HCT116 (cell line): ENCODE measurements around the gene P2RY12. TPM values are rescaled to one million over a fixed set of nuclear protein-coding genes. Genes with fewer than 3 reads are reported as not detected.
A peak's percentile ranks its signal among the peaks of the same experiment; 100 is the strongest.

Source experiments
- ATAC-seq: fragments of 200-7000 bp; cut with Tn5 transposase; 2 replicates; pipeline ENCODE4 v1.9.1; 2020; ENCODE audit warnings: mild to moderate bottlenecking, moderate library complexity
- BruUV-seq: library from RNA; stranded (reverse); fragments of 400-500 nt; replicated peaks from 2 replicates; lab custom pipeline; 2021; lab: Mats Ljungman, UMichigan
- CTCF ChIA-PET: fragments of 300-600 bp; sonication (Branson Sonifier 250); formaldehyde crosslinking; loops from one replicate; lab custom pipeline; 2021; ENCODE audit warnings: antibody characterized with exemption; lab: Charles Lee
- POLR2A ChIA-PET: fragments of 300-600, 350-600 bp; sonication (Branson Sonifier 250); formaldehyde crosslinking; loops from one replicate; lab custom pipeline; 2021; ENCODE audit warnings: antibody characterized with exemption; lab: Charles Lee
- RAD21 ChIA-PET, 2 experiments: fragments of 300-600 bp; sonication (Branson Sonifier 250); formaldehyde crosslinking; loops; one replicate each; lab custom pipeline; 2023; ENCODE audit warnings: low total read pairs in 2 of 2; ENCODE audit not compliant: uncharacterized antibody in 2 of 2, unreplicated experiment in 2 of 2, low non-redundant PET in 1 of 2; lab: Charles Lee
- DNase-seq: peaks from one replicate; pipeline ENCODE4 v3.0.0-alpha.2; 2010; ENCODE audit warnings: low read depth, low spot score
- H2AFZ ChIP-seq: fragments of 200-600 bp; shearing (Covaris generic), sonication (generic); 2 replicates; pipeline ENCODE4 v1.6.1; 2017; ENCODE audit warnings: low read depth, mixed run types, mixed read lengths, antibody characterized with exemption, low read length; ENCODE audit not compliant: poor library complexity, severe bottlenecking
- H3K27ac ChIP-seq: 2 replicates; pipeline ENCODE4 v1.5.1; 2012; ENCODE audit warnings: low read depth, low read length
- H3K27me3 ChIP-seq: fragments of 200-600 bp; sonication (generic); 2 replicates; pipeline ENCODE4 v1.6.1; 2016; ENCODE audit warnings: mixed run types, low read length, mixed read lengths; ENCODE audit not compliant: insufficient read depth
- H3K36me3 ChIP-seq, 2 experiments: fragments of 200-500 bp in 1 of 2; fragments of 200-600 bp in 1 of 2; sonication (Bioruptor generic) in 1 of 2; sonication (generic) in 1 of 2; 2 replicates each; pipeline versions ENCODE4 v1.5.1 to v1.6.1; 2014 to 2016; ENCODE audit warnings: low read length in 2 of 2, inconsistent platforms in 1 of 2, mixed read lengths in 1 of 2, mixed run types in 1 of 2; ENCODE audit not compliant: insufficient read depth in 2 of 2, control insufficient read depth in 1 of 2
- H3K4me1 ChIP-seq, 2 experiments: fragments of 200-600 bp in 1 of 2; sonication (generic) in 1 of 2; 2 replicates each; pipeline versions ENCODE4 v1.5.1 to v1.6.1; 2012 to 2017; ENCODE audit warnings: low read length in 2 of 2, inconsistent platforms in 1 of 2, mild to moderate bottlenecking in 1 of 2, mixed read lengths in 1 of 2, mixed run types in 1 of 2, moderate library complexity in 1 of 2; ENCODE audit not compliant: insufficient read depth in 2 of 2, control insufficient read depth in 1 of 2
- H3K4me2 ChIP-seq: fragments of 200-600 bp; sonication (generic); 2 replicates; pipeline ENCODE4 v1.6.1; 2017; ENCODE audit warnings: mixed run types, low read length, mixed read lengths
- H3K4me3 ChIP-seq, 2 experiments: fragments of 200-600 bp in 1 of 2; sonication (generic) in 1 of 2; replicated peaks in 1 of 2; 2 replicates each; pipeline ENCODE4 v1.5.1; 2011 to 2016; ENCODE audit warnings: low read length in 2 of 2, control low read depth in 1 of 2, low read depth in 1 of 2, mild to moderate bottlenecking in 1 of 2, mixed read lengths in 1 of 2, mixed run types in 1 of 2
- H3K79me2 ChIP-seq: fragments of 200-600 bp; sonication (generic); 2 replicates; pipeline ENCODE4 v1.6.1; 2017; ENCODE audit warnings: mild to moderate bottlenecking, mixed run types, low read length, moderate library complexity, mixed read lengths; ENCODE audit not compliant: insufficient read depth
- H3K9ac ChIP-seq: fragments of 200-600 bp; sonication (generic); 2 replicates; pipeline ENCODE4 v1.6.1; 2016; ENCODE audit warnings: low read length, mixed read lengths
- H3K9me2 ChIP-seq: fragments of 200-600 bp; sonication (generic), shearing (Covaris generic); 2 replicates; pipeline ENCODE4 v1.6.1; 2017; ENCODE audit warnings: mixed run types, mild to moderate bottlenecking, moderate library complexity; ENCODE audit not compliant: insufficient read depth
- H3K9me3 ChIP-seq, 2 experiments: fragments of 200-500 bp in 1 of 2; fragments of 200-600 bp in 1 of 2; sonication (Bioruptor generic) in 1 of 2; sonication (generic) in 1 of 2; 2 replicates each; pipeline ENCODE4 v1.6.1; 2014 to 2017; ENCODE audit warnings: low read length in 2 of 2, mixed read lengths in 2 of 2, inconsistent platforms in 1 of 2, low read depth in 1 of 2, mild to moderate bottlenecking in 1 of 2, mixed run types in 1 of 2, moderate library complexity in 1 of 2; ENCODE audit not compliant: control insufficient read depth in 1 of 2, insufficient read depth in 1 of 2
- H4K20me1 ChIP-seq: fragments of 200-600 bp; sonication (generic), shearing (Covaris generic); 2 replicates; pipeline ENCODE4 v1.6.1; 2017; ENCODE audit warnings: mixed run types, mild to moderate bottlenecking, moderate library complexity; ENCODE audit not compliant: insufficient read depth
- CEBPB ChIP-seq: IDR thresholded peaks from 2 replicates; pipeline ENCODE4 v1.6.1; 2012; ENCODE audit warnings: low read depth
- EGR1 ChIP-seq: IDR thresholded peaks from 2 replicates; pipeline ENCODE4 v1.6.1; 2012; ENCODE audit warnings: low read depth
- ELF1 ChIP-seq: IDR thresholded peaks from 2 replicates; pipeline ENCODE4 v1.6.1; 2012; ENCODE audit warnings: low read depth, borderline replicate concordance
- EZH2phosphoT487 ChIP-seq: fragments of 200-600 bp; IDR thresholded peaks from 2 replicates; pipeline ENCODE4 v1.6.1; 2018; ENCODE audit warnings: antibody characterized with exemption, borderline replicate concordance
- FOSL1 ChIP-seq: IDR thresholded peaks from 2 replicates; pipeline ENCODE4 v1.6.1; 2012; ENCODE audit warnings: low read depth
- JUND ChIP-seq: IDR thresholded peaks from 2 replicates; pipeline ENCODE4 v1.6.1; 2012
- POLR2A ChIP-seq: IDR thresholded peaks from 2 replicates; pipeline ENCODE4 v1.7.0; 2011; ENCODE audit warnings: borderline replicate concordance; ENCODE audit not compliant: insufficient read depth, insufficient read length; ENCODE audit errors: extremely low read depth
- POLR2AphosphoS5 ChIP-seq: IDR thresholded peaks from 2 replicates; pipeline ENCODE4 v1.6.1; 2011; ENCODE audit warnings: mild to moderate bottlenecking, low read depth, low read length, moderate library complexity
- RAD21 ChIP-seq: IDR thresholded peaks from 2 replicates; pipeline ENCODE4 v1.6.1; 2012; ENCODE audit warnings: low read depth, mild to moderate bottlenecking
- SRF ChIP-seq: IDR thresholded peaks from 2 replicates; pipeline ENCODE4 v1.6.1; 2012; ENCODE audit warnings: low read depth
- TCF7L2 ChIP-seq: IDR thresholded peaks from 2 replicates; pipeline ENCODE4 v1.7.0; 2011; ENCODE audit warnings: borderline replicate concordance, inconsistent platforms; ENCODE audit not compliant: insufficient read depth, insufficient read length; ENCODE audit errors: extremely low read depth
- YY1 ChIP-seq: IDR thresholded peaks from 2 replicates; pipeline ENCODE4 v1.6.1; 2011; ENCODE audit warnings: low read length, low read depth, moderate library complexity, mild to moderate bottlenecking; ENCODE audit not compliant: insufficient replicate concordance; ENCODE audit errors: extremely low read depth
- ZFX ChIP-seq: fragments of 450-650 bp; IDR thresholded peaks from 2 replicates; pipeline ENCODE4 v1.6.1; 2017
- ZNF274 ChIP-seq: fragments of 200-500 bp; sonication (Bioruptor generic); IDR thresholded peaks from 2 replicates; pipeline ENCODE4 v1.6.1; 2014; ENCODE audit warnings: mild to moderate bottlenecking, low read depth, low read length, inconsistent platforms
- intact Hi-C: fragments of 100-400 bp; cut with micrococcal nuclease; formaldehyde crosslinking; loops from 2 replicates; pipeline ENCODE4 v1.10.0; 2022
- total RNA-seq: library from RNA; stranded (reverse); gene quantifications from one replicate; pipeline ENCODE4 v1.2.1, GENCODE V29; 2021; ENCODE audit not compliant: unreplicated experiment
- TF ChIP-seq, protein P1 (sequence below): IDR thresholded peaks from 2 replicates; pipeline ENCODE4 v1.6.1; 2012
- TF ChIP-seq, protein P2 (sequence below): IDR thresholded peaks from 2 replicates; pipeline ENCODE4 v1.6.1; 2011; ENCODE audit warnings: mild to moderate bottlenecking, low read length, moderate library complexity; ENCODE audit not compliant: insufficient replicate concordance; ENCODE audit errors: extremely low read depth
- TF ChIP-seq, protein P3 (sequence below), 3 experiments: fragments of 200-600 bp in 1 of 3; sonication (generic) in 1 of 3; IDR thresholded peaks in 2 of 3; conservative IDR thresholded peaks in 1 of 3; 2 replicates each; pipeline ENCODE4 v1.5.1; 2012 to 2017; ENCODE audit warnings: low read depth in 2 of 3, low read length in 2 of 3, antibody characterized with exemption in 1 of 3, borderline replicate concordance in 1 of 3, control low read depth in 1 of 3, mild to moderate bottlenecking in 1 of 3, mixed read lengths in 1 of 3, mixed run types in 1 of 3, moderate library complexity in 1 of 3; ENCODE audit not compliant: insufficient read depth in 1 of 3

Gene P2RY12
- total RNA-seq, 1 experiment from 2014 or later: not detected

DNA sequence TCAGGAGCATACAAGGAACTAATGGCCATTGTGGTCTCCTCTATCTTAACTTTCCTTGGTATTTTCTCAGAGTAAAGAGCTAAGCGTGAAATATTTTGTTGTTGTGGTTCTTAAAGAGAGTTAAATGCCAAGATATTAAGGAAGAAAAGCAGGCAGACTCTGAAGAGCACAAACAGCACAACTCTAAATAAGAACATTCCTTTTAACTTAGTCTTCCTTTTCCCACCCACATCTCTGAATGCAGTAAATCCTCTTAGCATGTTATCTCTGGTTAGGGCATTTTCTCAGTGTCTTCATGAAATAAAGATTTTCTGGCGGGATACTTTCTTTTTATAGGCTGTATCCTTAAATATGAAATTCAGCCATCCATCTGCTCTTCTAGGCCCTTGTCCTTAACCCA, 69.4 kb downstream of the P2RY12 start:
- ChIA-PET POLR2A (no interaction called here), RAD21 (no interaction called here), CTCF (no interaction called here)
- H2AFZ ChIP-seq: no peak overlapping the region
- no peaks in the 10 kb centered on the region for H3K27me3 ChIP-seq
- no TSS peak for BruUV-seq
- peak overlapping the region; percentile 53 for H3K9ac ChIP-seq
- H3K4me1 ChIP-seq: peaks cover 44 to 52% of the 10 kb centered on the region in 2 experiments
- peak overlapping the region; percentile 77 for H3K4me2 ChIP-seq
- DNase-seq (no peak), ATAC-seq (no peak)
- H3K9me3 ChIP-seq: no peaks in the 10 kb centered on the region
- H4K20me1 ChIP-seq: no peaks in the 10 kb centered on the region
- TF ChIP-seq CEBPB (no peak), FOSL1 (peak; percentile 28; the same call in 1 of the 2 replicates), POLR2AphosphoS5 (no peak), JUND (0 out of 2 replicates have a peak, but pooled peaks have one; percentile 23), EGR1 (peak; percentile 42)
- no peaks in the 10 kb centered on the region for H3K79me2 ChIP-seq
- H3K4me3 ChIP-seq: peak overlapping the region in 1 of 2 experiments; percentile 53; a peak in 2 of 4 replicates
- intact Hi-C loops: no loop called here
- no peaks in the 10 kb centered on the region for H3K9me2 ChIP-seq
- no peaks in the 10 kb centered on the region for H3K36me3 ChIP-seq
- H3K27ac ChIP-seq: no peak overlapping the region

DNA sequence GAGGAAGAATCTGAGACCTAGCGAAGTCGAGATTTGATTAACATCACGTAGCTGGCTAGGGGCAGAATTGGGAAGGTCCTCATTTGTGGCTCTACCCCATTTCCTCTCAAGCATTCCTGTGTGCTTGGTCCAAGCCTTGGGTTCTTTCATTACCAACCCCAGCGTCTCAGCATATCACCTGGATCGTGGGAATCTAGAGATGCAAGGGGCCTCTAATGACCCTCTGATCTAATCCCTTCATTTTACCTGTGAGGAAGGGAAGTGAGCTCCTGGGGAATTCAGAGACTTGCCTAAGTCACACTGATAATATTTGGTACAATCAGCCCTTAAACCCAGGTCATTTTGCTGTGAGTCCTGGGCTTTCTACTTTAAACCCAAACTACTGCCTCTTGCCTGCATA, 70.0 kb downstream of the P2RY12 start:
- peak overlapping the region; percentile 77 for H3K4me2 ChIP-seq
- ChIA-PET RAD21 (no interaction called here), CTCF (interaction anchor here (1.5 kb wide), 1 partner anchor 13 kb away, joined by 4 read pairs; no protein-coding TSS in a partner anchor), POLR2A (interaction anchor here (1.0 kb wide), 1 partner anchor 9 kb away, joined by 4 read pairs; no protein-coding TSS in a partner anchor)
- H3K4me1 ChIP-seq: peaks cover 44 to 52% of the 10 kb centered on the region in 2 experiments
- H2AFZ ChIP-seq: no peak overlapping the region
- H3K4me3 ChIP-seq: no peak overlapping the region
- H3K9me3 ChIP-seq: no peaks in the 10 kb centered on the region
- no peak overlapping the region for H3K27ac ChIP-seq
- peak overlapping the region; percentile 53; the same call in 1 of the 2 replicates for H3K9ac ChIP-seq
- no peaks in the 10 kb centered on the region for H3K27me3 ChIP-seq
- no peaks in the 10 kb centered on the region for H3K36me3 ChIP-seq
- H3K9me2 ChIP-seq: no peaks in the 10 kb centered on the region
- H4K20me1 ChIP-seq: no peaks in the 10 kb centered on the region
- no peak for ATAC-seq
- intact Hi-C loops: no loop called here
- no peaks in the 10 kb centered on the region for H3K79me2 ChIP-seq
- DNase-seq: no peak
- no TSS peak for BruUV-seq
- TF ChIP-seq, protein P1, sequence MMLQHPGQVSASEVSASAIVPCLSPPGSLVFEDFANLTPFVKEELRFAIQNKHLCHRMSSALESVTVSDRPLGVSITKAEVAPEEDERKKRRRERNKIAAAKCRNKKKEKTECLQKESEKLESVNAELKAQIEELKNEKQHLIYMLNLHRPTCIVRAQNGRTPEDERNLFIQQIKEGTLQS: no peak
- TF ChIP-seq ELF1 (no peak), RAD21 (no peak), TCF7L2 (no peak), SRF (no peak), POLR2A (no peak), FOSL1 (no peak), EZH2phosphoT487 (no peak), CEBPB (no peak), ZNF274 (no peak), YY1 (no peak), ZFX (no peak)
- TF ChIP-seq, protein P2, sequence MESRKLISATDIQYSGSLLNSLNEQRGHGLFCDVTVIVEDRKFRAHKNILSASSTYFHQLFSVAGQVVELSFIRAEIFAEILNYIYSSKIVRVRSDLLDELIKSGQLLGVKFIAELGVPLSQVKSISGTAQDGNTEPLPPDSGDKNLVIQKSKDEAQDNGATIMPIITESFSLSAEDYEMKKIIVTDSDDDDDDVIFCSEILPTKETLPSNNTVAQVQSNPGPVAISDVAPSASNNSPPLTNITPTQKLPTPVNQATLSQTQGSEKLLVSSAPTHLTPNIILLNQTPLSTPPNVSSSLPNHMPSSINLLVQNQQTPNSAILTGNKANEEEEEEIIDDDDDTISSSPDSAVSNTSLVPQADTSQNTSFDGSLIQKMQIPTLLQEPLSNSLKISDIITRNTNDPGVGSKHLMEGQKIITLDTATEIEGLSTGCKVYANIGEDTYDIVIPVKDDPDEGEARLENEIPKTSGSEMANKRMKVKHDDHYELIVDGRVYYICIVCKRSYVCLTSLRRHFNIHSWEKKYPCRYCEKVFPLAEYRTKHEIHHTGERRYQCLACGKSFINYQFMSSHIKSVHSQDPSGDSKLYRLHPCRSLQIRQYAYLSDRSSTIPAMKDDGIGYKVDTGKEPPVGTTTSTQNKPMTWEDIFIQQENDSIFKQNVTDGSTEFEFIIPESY: no peak
- TF ChIP-seq, protein P3, sequence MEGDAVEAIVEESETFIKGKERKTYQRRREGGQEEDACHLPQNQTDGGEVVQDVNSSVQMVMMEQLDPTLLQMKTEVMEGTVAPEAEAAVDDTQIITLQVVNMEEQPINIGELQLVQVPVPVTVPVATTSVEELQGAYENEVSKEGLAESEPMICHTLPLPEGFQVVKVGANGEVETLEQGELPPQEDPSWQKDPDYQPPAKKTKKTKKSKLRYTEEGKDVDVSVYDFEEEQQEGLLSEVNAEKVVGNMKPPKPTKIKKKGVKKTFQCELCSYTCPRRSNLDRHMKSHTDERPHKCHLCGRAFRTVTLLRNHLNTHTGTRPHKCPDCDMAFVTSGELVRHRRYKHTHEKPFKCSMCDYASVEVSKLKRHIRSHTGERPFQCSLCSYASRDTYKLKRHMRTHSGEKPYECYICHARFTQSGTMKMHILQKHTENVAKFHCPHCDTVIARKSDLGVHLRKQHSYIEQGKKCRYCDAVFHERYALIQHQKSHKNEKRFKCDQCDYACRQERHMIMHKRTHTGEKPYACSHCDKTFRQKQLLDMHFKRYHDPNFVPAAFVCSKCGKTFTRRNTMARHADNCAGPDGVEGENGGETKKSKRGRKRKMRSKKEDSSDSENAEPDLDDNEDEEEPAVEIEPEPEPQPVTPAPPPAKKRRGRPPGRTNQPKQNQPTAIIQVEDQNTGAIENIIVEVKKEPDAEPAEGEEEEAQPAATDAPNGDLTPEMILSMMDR (IDR thresholded peaks at IDR 0.05 in 2 of 3, conservative IDR thresholded peaks at IDR 0.05 in 1 of 3; ENCODE audit: borderline replicate concordance in 1 of 3, insufficient read depth in 1 of 3, low read depth in 2 of 3, low read length in 2 of 3): no peak
